ENCODE measurements around the gene LRRC14B.
"Not testable (repeated sequence)": the region's sequence is repeated elsewhere in the genome, so short reads cannot be mapped to it uniquely, and the experiment has no call there.

Gene LRRC14B

DNA sequence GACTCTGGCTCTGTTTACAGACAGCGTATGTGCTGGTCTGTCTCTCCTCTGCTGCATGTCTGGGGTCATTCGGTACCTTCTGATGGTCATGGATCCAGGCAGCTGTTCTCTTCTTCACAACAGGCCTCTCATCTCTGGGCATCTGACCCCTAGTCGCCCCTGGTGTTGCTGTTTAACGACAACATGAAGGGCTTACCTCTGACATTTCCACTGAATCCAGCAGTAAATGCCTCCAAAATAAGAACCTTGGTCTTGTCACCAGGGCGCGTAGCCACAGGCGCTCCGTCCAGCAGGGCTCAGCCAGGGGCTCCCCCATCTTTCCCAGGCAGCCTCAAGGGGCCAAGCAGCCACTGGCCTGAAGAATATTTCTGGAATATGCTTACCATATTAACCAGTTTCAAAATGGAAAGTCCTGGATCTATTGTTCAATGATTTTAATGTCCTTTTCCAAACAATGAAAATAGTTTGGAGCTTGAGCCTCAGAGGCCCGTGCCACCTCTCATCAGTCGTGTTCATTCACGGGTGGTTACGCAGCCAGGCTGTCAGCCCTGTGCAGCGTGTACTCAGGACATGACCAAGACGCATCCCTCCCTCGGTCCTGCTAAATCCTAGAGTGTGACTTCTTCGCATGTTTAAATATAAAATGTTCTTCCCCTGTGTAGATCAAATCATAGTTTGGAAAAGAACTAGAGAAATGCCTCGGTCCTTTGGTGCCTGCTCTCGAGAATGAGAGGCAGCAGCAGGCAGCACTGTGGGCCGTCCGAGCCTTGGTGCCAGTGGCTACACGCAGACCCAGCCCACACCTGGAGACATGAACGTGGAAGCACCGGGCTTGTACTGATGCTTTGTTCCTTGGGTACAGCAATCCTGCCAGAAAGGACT, 30.1 kb upstream of the LRRC14B start:
- no peak for DNase-seq

DNA sequence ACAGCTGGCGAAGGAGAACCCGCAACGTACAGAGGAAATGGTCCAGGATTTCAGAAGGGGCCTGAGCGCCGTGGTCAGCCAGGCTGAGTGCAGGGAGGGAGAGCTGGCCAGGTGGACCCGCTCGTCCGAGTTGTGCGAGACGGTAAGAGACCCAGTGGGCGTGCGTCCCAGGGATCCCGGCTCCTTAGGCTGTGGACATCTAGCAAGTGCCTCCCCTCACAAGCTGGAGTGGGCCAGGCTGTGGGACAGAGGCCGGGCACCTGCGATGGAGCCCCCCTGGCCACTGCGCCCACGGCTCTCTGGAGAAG, 29.5 kb upstream of the LRRC14B start:
- DNase-seq, result no peak

DNA sequence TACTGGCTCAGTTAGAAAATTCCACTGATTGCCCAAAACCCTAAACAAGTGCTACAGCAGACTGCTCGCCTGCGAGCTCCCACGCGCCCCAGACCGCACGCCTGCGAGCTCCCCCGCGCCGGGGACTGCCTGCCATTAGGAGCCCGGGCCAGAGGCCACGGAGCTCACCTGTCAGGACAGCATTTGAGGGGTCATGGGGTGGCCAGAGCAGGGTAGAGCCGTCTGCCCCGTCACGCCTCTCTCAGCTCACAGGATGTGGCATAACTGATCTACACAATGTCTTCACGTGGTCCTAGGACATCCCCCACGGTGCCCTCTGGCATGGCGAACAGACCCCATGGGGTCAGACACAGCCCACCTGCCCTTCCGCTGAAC, 29.1 kb upstream of the LRRC14B start:
- DNase-seq, result no peak

DNA sequence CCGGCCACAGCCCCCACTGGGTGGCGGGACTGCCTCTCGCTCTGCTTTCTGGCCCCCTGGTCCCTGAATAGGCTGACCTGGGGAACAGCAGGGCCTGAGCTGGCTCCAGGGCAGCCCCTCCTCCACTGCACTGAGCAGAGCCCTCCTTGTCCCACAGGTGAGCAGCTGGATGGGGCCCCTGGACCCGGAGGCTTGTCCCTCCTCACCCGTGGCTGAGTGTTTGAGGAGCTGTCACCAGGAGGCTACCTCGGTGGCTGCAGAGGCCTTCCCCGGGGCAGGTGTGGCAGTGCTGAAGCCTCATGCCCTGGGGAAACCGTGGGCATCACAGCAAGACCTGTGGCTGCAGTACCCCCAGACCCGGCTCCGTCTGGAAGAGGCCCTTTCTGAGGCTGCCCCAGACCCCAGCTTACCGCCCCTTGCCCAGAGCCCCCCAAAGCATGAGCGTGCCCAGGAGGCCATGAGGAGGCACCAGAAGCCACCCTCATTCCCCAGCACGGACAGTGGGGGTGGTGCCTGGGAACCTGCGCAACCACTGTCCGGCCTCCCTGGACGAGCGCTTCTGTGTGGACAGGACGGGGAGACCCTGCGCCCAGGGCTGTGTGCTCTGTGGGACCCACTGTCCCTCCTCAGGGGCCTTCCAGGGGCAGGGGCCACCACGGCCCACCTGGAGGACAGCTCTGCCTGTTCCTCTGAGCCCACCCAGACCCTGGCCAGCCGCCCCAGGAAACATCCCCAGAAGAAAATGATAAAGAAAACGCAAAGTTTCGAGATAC, 28.5 kb upstream of the LRRC14B start:
- no peak for DNase-seq

DNA sequence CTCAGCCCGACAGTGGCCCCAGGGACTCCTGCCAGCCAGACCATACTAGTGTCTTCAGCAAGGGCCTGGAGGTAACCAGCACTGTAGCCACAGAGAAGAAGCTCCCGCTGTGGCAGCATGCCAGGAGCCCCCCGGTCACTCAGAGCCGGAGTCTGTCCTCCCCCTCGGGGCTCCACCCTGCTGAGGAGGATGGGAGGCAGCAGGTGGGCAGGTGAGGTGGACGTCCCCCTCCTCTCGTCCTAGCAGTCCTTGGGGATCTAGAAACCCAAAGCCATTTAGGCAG, 28.0 kb upstream of the LRRC14B start:
- DNase-seq, result no peak

DNA sequence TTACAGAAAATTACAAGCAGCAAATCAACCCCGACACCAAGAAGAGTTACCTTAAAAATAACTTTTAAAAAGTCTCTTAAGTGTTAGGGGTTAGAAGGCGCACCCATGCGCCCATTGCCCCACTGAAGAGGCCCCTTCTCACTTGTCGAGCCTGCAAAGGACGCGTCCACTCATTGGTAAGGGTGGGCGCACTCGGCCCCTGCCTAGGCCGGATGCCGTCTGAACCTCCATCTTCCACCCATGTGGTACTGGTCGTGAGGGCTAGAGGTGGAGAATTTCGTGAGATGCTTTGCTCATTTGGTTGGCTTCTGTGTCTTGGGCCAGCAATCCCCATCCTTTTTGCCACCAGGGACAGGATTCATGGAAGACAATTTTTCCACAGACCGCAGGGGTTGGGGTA, 27.5 kb upstream of the LRRC14B start:
- DNase-seq, result no peak

DNA sequence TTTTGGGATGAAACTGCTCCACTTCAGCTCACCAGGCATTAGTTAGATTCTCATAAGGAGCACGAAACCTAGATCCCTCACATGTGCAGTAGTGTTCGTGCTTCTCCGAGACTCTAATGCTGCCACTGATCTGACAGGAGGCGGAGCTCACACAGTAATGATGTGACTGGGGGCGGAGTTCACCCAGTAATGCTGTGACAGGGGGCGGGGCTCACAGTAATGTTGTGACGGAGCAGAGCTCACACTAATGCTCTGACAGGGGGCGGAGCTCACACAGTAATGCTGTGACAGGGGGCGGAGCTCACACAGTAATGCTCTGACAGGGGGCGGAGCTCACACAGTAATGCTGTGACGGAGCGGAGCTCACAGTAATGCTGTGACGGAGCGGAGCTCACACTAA, 27.1 kb upstream of the LRRC14B start:
- no peak for DNase-seq

DNA sequence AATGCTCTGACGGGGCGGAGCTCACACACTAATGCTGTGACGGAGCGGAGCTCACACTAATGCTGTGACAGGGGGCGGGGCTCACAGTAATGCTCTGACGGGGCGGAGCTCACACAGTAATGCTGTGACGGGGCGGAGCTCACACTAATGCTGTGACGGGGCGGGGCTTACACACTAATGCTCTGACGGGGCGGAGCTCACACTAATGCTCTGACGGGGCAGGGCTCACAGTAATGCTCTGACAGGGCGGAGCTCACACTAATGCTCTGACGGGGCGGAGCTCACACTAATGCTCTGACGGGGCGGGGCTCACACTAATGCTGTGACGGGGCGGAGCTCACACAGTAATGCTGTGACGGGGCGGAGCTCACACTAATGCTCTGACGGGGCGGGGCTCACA, 26.5 kb upstream of the LRRC14B start:
- not testable (repeated sequence) for DNase-seq

DNA sequence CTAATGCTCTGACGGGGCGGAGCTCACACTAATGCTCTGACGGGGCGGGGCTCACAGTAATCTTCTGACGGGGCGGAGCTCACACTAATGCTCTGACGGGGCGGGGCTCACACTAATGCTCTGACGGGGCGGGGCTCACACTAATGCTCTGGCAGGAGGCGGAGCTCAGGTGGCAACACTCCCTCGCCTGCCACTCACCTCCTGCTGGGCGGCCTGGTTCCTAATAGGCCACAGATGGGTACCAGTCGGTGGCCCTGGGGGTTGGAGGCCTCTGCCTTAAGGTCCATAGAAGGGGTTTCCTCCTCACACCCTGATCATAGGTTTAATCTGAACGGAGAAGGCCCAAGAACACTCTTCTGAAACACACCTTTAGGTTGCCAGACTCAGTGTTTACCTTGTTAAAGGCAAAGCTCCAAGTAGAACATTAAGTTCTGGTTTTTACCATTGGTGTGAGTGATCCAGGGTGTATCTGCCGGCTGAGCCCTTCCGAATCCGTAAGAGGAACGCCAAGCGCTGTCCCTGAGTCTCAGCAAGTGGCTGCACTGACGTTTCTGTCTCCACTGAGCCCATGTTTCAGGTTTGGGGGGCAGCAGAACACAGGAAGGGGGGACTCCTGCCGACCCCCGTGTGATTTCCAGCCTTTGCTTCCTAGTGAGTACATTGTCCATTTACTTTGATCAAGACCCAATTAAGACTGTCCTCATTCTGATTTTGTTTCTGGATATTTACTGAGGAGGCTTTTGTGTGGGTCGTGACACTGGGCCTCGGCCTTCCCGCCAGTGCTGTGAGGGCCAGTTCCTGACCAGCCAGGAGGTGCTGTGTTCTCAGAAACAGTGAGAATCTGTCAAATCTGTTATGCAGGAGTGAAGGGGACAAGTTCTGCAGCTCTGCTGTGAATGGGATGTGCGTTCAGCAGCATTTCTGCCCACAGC, 24.6 kb upstream of the LRRC14B start:
- DNase-seq, result no peak

DNA sequence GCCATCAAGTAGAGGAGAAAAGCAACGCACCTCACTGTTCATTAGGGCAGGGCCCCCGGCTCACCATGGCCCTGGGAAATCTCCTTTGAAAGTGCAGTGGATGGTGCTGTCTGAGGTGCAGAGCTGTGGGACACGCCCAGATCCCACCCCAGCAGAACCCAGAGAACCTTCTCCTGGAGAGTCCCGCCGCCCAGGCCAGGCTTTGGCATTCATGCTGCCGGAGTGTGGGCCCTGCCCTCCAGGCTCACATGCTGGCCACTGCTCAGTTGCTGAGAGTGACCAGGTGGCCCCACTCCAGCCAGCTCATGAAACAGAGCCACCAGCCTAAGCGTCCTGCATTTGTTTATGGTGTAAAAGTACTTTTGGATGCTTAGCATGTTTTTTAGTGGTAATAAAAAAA, 23.8 kb upstream of the LRRC14B start:
- DNase-seq, result no peak

DNA sequence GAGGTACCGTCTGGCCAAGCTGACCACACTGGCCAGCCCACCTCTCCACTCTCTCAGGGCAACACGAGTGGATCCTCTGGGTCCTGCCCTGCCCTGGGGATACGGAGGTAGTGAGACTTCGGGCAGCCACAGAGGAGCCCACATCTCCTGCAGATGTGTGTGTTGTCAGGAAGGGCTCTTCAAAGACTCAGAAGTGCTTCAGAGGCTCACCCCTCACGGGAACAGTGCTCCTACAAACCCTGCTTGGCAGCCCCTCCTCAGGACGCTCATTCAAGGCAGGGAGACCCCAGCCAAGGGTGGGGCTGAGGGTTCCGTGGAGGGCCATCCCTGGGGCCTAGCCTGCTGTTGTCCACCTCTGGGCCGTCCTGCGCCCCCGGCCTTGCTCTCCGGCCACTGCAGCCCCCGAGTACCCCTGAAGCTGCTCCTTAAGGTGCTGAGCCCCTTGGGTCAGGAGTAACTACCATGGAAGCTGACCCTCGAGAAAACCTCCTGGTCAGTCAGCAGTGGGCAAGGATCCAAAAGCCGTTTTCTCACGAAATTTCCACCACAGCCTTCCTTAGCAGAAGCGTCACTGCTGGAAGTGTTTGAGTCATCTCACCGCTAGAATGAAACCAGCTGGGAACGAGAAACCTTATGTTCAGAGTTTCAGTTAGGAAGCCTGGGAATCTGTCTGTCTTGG, 23.2 kb upstream of the LRRC14B start:
- no peak for DNase-seq

DNA sequence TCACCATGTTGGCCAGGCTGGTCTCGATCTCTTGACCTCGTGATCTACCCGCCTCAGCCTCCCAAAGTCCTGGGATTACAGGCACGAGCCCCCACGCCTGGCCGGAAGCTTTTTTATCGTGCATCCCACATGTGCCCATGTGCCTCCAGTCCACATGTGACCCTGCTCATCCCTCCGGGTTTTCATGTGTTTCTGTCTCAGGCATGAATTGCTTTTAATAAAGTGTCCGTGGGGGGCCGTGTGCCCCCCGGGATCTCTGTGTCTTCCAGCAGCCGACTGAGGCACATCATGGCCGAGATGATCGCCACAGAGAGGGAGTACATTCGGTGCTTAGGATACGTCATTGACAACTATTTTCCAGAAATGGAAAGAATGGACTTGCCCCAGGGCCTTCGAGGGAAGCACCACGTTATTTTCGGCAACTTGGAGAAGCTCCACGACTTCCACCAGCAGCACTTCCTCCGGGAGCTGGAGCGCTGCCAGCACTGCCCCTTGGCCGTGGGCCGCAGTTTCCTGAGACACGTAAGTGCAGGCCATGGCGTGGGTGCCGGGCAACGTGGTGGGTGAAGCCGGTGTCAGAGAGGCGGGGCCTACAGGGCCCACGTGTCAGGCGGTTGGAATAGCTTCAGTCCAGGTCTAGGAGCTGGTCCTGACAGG, 22.1 kb upstream of the LRRC14B start:
- DNase-seq, result no peak

DNA sequence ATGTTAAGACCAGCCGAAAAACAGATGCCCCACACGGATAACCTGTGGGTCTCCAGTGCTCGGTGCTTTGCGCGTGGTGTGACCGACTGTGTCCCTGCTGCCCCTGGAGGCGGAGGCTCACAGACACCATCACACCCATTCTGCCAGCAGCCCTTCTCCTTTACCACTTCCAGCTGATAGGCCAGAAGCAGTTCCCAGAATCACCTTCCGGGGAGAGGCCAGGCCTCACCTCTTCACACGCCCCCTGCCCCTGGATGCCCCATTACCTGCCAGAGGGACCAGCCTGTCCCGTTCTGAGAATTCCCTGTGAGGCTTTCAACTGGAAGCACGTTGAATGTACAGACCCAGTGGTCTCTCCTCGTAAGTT, 21.6 kb upstream of the LRRC14B start:
- no peak for DNase-seq

DNA sequence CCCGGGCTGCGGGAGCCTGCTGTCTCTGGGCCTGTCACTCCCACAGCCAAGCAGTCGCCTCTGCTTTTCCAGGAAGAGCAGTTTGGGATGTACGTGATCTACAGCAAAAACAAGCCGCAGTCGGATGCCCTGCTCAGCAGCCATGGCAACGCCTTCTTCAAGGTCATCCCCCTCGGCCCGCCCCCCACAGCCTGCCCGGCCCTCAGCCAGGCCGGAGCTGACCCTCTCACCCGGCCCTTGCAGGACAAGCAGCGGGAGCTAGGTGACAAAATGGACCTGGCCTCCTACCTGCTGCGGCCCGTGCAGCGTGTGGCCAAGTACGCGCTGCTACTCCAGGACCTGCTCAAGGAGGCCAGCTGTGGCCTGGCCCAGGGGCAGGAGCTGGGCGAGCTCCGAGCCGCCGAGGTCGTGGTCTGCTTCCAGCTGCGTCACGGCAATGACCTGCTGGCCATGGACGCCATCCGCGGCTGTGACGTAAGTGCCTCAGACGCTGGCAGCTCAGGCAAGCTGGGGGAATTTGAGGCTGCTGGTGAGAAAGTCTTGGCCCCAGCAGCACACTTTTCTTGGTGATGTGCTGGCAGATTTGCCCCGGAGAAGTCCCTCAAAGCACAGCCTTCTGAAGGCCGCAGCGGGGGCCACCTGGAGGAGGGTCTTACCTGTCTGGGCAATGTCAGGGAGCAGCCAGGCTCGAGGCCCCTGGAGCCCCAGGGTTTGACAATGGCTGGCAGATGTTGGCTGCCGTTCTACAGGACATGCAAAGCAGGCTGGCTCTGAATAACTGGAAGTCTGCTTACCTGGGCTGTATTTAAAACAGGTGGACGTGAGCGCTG, 20.1 kb upstream of the LRRC14B start:
- DNase-seq, result no peak

DNA sequence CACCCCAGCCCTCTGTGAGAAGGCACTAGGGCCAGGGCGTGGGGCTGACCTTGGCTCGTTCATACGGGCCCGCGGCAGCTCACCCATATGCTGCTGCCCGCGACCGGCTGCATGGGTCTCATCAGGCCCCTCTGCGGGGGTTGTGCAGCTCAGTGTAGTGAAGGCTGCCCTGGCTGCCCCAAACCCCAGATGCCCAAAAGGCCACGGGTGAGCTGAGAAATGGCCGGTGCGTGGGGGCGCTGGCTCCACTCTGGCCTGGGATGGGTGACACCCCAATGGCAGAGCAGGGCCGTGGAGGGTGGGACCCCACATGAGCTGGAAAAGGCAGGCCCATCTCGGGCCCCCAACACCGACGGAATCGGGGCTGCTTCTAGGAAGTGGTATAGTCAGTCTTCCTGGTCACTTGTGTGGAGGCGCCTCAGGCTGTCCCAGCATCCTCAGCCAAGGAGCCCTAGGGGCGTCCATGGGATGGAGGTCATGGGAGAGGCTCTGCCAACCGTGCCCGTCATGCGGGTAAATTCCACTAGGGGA, 19.4 kb upstream of the LRRC14B start:
- DNase-seq, result no peak

DNA sequence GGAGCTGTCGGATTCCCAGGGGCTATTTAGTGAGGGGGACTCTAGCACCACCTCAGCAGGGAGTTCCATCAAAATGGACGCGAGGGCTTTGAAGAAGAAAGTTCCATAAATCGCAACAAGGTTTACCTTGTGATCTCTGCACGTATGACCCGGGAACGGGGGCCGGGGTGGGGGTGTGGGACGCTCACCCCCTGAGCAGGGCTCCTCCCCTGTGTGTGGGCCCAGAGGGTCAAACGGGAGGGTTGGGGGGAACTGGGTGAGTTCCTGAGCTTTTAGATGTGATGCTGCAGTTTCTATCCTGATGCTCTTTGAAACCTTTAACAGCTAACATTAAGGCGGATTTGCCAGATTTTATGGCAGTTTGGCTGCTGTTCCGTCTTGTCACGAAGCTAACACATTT, 18.9 kb upstream of the LRRC14B start:
- DNase-seq, result no peak

DNA sequence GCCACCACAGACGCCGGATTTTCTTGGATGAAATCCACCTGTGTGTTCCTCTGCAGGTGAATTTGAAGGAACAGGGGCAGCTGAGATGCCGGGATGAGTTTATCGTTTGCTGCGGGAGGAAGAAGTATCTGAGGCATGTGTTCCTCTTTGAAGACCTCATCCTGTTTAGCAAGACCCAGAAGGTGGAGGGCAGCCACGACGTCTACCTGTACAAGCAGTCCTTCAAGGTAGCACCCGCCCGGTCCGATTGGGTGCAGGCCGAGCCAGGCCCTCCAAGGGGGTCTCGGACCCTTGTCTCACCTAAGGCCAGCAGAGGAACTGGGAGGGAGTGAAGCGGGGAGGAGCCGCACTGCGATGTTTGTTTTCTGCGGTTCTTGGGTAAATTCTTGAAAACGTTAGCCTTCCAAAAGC, 18.4 kb upstream of the LRRC14B start:
- DNase-seq, result no peak

DNA sequence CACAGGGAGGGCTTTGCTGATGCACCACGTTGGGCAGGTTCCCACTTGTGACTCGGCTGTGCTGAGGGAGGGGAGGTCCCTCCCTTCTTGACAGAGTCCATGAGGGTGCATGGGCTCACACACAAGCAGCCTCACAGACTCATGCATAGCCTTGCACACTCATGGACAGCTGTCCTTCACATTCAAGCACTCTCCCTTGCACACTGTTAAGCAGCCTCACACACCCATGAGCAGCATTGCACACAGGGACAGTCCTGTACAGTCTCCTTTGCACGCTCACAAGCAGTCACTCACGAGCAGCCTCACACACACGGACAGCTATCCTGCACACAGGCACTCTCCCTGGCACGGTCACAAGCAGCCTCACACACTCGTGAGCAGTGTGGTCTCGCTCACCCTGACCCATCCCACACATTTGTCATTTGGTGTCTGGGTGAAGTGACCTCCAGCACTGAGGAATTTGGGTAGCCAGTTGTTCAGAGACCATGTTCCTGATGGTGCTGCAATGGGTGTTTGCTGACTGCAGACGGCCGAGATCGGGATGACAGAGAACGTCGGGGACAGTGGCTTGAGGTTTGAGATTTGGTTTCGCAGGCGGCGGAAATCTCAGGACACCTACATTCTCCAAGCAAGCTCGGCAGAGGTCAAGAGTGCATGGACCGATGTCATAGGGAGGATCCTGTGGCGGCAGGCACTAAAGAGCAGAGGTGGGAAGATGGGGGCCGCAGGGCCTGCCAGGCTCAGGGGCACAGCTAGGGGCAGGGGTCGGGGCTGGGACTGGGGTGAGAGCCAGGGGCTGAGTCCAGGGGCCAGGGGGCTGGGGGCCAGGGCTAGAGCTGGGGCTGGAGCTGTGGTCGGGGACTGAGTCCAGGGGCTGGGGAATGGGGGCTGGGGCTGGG, 17.7 kb upstream of the LRRC14B start:
- DNase-seq, result no peak

DNA sequence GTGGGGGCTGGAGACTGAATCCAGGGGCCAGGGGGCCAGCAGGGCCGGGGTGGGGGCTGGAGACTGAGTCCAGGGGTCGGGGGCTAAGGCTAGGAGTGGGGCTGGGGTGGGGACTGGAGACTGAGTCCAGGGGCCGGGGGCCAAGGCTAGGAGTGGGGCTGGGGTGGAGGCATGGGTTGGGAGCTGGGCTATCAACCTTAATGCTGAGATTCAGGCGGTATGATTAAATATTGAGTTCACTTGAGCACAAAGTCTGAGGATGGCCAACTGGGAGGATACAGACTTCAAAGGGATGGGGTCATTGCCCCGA, 17.0 kb upstream of the LRRC14B start:
- DNase-seq, result no peak

DNA sequence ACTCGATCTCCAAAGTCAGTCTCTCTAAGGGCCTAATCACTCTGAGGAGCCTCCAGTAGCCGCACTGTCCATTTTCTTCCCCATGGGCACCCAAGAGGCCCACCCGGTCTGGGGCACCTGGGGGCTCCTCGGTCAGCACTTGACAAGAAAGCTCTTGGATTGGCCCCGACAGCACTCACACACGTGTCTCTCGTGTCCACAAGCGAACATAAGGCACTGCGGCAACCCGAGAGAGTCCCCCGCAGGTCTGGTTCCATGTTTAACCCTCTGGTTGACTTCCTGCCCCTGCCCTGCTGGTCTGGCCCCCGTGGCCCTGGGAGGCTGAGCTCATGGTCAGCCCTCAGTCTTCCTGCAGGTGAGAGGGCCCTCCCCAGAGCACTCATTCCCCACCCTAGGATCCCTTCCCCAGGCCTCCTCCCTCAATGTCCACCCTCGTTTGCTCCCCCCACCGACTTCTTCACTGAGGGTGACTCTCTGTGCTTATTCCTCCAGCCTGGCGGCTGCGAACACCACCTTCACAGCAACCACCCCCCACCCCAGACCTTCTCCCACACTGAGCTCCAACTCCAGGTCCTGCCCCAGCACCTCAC, 16.3 kb upstream of the LRRC14B start:
- DNase-seq, result no peak
